ENCODE data around the gene MIR17HG. TPM values are rescaled to one million over a fixed set of nuclear protein-coding genes. Genes with fewer than 3 reads are reported as not detected.
"Not testable (repeated sequence)": the region's sequence is repeated elsewhere in the genome, so short reads cannot be mapped to it uniquely, and the experiment has no call there.

MIR17HG gene
- 1 to 10 TPM; 3.9 to 7.0 (median 6.1) TPM for polyA plus RNA-seq (ENCODE audit: insufficient read depth in 1 of 5, insufficient read length in 5 of 5, low replicate concordance in 1 of 5)
- long read RNA-seq, donor 1 = 0 reads
- long read RNA-seq, donor 2 = 0 reads
- long read RNA-seq, donor 3 = 0 reads
- long read RNA-seq, donor 4 = 0 reads
- long read RNA-seq, donor 5 = 0 reads
- long read RNA-seq, donor 6 = 0 reads
- long read RNA-seq, donor 7 = 0 reads
- long read RNA-seq, donor 8 = 0 reads

DNA sequence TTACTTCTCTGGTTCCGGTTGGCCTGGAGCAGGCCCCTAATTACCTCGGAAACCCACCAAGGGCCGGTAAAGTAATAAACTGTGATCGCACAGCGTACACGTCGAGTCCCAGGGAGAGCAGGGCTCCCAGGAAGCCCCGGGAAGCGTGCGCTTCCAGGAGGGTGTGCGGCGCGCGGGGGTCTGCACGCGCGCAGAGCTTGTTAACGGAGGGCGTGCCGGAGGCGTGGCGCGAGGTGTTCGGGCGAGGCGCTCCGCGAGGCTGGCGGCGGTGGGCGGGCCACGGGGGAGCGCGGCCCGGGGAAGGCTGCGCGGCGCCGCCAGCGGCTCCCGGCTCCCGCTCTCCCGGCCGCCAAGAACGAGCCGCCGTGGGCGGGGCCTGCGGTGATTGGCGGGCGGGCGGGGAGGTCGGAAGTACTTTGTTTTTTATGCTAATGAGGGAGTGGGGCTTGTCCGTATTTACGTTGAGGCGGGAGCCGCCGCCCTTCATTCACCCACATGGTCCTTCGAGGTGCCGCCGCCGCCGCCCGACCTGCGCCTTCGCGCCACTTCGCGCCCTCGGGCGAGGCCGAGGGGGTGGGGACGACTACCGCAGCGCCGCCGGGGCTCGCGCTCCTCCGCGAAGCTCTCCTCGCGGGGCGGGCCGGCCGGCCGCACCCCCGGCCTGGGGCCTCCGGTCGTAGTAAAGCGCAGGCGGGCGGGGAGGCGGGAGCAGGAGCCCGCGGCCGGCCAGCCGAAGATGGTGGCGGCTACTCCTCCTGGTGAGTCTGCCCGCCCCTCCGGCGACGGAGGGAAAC, at the start of gene MIR17HG:
TSS of gene MIR17HG (plus strand) at position 486 of the 794 bp plus-strand sequence.
- peak; percentile 87 to 89 for DNase-seq

DNA sequence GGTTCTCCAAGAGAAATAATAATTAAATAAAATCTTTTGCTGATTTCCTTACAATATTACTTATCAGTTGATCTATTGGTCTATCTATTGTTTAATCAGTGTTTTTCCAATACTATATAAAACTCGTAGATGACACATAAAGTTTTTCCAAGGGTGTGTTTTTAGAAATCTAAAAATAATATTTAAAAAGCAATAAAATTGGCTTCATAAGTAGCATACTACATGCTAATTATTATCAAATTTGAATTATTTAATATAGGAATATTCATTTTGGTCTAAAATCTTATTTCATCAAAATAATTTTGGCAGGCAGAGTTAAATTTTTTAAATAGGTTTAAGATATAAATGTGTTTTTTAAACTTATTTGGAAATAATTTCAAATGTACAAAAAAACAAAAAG, 49.4 kb upstream of the MIR17HG start:
- DNase-seq = no peak

DNA sequence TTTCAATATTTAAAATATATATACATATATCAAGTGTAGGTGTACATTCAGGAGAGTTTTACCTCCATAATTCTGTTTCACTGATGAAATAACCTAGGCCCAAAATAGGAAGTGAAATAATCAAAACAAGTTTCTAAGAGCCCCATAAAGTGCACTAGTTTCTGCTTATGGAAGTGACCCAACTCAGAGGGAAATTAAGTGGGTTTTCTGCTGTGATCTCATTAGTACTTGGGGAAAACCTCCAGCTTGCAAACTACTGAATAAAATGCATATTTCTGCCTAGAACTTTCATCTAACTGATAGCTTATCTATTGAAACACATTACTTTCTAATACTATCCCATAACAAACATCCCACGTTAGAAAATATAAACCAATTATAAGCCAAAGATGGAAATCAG, 45.4 kb upstream of the MIR17HG start:
- DNase-seq = no peak

DNA sequence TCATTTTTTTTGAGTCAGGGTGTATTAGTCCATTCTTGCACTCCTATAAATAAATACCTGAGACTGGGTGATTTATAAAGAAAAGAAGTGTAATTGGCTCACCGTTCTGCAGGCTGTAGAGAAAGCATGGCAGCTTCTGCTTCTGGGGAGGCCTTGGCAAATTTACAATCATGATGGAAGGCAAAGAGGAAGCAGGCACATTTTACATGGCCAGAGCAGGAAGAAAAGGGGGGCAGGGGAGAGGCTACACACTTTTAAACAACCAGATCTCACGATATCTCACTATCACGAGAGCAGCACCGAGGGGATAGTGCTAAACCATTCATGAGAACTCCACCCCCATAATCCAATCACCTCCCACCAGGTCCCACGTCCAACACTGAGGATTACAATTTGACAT, 44.5 kb upstream of the MIR17HG start:
- DNase-seq = no peak

DNA sequence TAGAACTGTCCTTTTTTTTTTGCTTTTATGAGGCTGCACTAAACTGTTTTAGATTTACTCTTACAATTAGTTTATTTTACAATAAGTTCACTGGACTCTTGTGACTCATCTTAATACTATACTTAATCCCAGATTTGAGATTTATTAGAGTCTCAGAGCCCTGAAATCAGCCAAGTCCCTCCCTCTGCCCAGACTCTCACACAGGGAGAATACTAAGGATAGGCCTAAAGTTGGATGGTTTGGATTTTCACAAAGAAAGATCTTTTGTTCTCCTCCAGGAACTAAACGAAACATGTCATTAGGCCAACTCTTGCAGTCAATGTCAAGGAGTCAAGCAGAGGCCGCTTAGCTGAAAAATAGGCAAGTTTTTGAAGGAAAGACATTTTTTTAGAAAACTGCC, 42.7 kb upstream of the MIR17HG start:
- no peak for DNase-seq

DNA sequence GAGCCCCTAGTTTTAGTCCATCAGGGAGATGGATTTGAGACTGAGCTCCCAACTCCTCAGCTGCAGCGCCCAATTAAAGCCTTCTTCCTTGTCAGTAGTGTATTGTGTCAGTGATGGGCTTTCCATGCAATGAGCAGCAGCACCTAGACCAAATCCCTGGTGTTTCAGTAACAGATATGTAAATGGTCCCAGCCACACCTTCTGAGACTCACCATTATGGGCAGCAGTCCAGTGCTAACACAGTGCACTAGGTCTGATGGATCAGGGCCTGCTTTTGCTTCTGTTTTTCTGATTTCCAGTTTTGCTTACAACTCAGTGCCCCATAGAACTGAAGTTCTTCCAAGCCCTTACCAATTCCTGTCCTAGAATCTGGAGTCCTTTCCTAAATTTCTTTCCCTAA, 41.8 kb upstream of the MIR17HG start:
- DNase-seq = no peak

DNA sequence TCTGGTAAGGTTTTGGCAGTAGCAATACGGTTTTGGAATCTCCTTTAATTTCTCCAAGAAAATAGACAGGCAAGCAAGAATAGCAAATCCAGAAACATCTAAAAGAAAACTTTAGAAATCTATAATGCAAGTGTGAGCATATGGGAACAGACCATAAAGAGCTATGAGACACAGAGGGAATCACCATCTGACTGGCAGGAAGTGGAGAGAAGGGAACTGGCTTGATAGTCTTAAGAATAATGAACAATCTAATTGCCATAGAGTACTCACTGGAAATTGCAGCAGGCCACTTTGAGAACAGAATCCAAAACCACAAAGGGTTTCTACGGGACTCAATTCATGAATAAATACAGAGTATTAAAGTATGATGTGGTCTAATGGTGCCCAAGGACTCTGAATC, 39.6 kb upstream of the MIR17HG start:
- no peak for DNase-seq

DNA sequence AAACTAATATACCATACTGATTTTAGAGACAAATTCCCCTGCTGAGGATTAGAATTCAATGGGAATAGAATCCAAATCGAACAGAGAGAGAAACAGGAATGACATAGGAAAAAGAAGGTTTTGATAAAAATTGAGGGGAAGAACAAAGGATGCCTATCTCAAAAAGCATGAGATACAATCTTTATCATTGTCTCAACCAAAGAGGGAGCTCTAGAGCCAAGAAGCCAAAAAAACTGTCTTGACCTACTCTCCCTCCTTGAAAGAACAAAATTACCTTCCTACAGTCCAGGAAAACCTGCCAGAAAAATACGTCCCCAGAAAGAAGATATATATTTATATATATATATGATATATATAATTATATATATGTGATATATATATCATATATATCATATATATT, 39.2 kb upstream of the MIR17HG start:
- DNase-seq = no peak

DNA sequence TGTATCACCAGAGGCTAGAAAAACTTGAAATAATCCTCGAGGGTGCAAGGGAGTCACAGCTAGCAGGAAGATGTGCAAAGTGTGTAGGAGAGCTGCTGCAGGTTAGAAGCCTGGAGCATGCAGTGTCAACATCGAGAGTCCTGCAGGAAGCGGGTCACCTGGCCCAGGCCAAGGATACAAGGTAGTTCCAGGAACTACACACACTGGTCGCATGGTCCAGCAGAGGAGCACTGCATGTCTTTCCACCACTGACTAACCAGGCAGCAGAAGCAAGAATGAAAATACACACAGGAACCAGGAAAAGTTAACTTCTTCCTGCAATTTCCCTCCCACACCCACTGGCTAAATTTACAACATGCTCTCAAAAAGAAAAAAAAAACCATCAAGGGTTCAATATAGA, 36.0 kb upstream of the MIR17HG start:
- no peak for DNase-seq

DNA sequence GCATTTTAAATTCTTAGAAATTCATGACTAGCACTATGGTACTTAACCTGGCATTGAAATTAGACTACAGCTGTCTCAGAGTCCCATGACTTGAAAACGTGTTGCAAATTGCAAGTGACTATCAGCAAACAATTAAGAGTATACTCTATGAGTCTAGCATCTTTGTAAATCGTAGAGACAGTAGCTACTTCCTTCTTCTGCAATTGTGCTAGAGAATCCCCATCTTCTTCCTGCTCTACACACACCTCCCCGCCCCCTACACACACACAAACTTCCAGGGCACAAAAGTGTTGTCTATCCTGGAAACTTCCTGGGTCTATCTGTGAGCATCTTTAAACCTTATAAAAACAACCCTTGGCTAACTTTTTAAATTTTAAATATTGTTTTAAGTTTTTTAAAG, 35.2 kb upstream of the MIR17HG start:
- no peak for DNase-seq

DNA sequence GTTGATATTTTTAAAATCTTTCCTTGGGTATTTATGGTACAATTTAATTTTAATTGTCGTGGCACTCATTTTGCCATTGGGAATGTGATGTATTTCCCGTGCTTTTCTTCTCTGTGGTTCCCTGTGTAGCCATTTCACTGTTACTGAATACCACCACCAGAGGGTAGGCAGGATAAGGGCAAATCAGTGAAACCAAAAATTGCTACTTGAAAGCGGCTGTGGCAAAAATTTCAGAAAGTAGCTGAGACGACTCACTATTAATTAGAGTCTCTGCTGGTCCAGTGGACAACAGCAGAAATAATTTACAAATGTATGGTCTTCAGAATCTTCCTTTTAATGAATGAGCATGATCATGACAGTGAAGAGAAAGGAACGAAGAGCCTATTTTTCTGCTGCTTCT, 34.4 kb upstream of the MIR17HG start:
- peak; percentile 6 to 11 for DNase-seq

DNA sequence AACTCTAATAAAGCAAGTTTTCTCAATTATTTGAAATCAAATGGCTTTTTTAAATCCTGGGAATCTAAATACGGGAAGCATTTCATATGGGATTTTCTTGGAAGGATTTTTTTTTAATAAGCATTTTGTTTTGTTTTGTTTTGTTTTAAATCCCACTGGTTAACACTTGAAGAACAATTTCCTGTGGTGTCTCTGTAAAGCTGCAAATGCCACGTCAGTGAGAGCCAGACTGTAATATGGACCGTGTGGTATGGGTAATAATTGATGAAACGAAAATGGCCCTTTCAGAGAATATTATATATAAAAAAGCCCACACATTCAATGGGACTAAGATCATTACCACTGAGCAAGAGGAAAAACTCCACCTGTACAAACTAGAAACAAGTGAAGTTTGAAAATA, 33.9 kb upstream of the MIR17HG start:
- no peak for DNase-seq

DNA sequence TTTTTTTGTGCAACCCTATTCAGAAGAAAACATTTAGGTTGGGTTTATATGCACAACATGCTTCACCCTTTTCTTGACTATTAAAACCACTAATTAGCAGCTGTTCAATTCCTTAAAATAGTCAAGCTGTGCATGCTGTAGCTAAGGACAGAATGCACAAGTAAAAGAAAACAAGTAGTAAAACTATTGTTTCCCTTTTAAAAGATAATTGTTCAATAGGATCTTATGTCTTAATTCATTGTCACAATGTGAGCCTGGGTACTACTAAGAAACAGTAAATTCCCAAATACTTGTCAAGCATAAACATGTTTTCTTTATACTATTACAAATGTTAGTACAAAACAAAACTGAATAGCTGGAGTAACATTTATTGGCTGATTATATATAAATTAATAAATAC, 32.6 kb upstream of the MIR17HG start:
- no peak for DNase-seq

DNA sequence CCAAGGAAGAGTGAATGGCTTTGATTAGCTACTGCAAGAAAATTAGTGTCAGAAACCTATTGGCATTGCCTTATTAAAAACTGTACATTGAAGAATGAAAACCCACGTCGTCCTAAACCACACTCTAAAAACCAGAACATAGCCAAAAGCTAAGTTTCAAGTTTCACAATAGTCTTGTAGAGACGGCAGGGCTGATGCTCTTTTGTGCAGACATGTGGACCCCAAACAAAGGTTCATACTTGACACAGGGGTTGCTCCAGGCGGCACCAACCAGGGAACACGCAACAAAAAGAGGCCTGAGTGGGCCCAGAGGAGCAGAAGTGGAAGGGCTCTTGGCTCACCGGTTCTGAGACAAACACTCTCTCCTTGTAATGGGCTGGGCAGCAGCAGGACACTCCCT, 28.6 kb upstream of the MIR17HG start:
- DNase-seq = no peak

DNA sequence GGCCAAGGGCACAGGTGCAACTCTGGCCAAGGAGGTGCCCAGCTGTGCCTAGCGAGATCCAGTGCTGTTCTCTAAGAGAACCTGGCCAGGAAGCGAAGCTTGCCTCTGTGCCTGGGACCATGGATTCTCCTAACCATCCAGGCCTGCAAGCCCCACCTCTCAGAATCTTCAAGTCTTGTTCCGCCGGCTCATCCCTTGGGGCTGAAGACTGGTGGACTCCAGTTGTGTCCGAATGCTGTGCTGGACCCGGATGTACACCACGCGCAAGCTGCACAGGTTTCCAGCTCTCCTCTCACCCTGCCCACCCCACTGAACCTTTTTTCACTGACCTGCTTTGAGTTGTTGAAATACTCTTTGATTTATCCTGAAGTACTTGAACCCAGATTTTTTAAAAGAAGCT, 27.5 kb upstream of the MIR17HG start:
- no peak for DNase-seq

DNA sequence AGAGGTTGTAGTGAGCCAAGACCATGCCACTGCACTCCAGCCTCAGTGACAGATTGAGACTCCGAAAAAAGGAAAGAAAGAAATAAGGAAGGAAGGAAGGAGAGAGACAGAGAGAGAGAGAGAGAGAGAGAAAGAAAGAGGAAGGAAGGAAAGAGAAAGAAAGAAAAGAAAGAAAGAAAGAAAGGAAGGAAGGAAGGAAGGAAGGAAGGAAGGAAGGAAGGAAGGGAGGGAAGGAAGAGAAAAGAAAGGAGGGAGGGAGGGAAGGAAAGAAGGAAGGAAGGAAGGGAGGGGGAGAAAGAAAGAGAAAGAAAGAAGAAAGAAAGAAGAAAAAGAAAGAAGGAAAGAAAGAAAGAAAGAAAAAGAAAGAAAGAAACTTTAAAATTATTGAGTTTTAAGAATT, 26.5 kb upstream of the MIR17HG start:
- DNase-seq = not testable (repeated sequence)

DNA sequence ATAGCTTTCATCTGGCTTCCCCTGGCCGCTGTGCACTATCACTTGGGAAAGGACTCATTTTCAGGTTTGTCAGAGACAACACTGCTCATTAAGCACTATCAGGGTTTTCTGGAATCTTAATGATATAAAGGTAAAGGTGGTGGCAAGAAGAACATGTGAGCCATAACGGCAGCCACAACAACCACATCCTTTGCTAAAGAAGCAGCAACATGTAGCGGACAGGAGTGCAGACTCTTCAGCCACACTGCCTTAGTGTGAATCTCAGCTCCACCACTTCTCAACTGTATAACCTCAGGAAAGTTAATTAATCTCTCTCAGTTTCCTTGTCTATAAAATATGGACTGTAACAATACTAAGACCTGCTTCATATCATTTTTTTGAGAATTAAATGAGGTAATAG, 24.1 kb upstream of the MIR17HG start:
- no peak for DNase-seq

DNA sequence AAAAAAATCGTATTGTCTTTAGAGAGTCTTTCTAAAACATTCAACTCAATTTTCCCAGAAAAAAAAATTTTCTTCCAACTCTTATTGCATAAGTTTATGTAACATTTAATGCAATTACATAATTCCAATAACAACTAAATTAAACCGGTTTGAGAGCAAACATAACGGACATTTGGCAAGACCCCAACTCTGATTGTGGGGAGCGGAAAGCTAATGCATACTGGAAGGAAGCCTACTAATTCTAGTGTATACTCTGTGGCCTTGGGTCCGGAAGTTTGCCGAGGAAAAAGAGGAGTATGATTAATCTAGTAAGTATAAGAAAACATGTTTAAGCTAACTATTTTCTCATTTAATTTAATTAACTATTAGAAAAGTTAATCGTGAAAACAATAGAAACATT, 21.3 kb upstream of the MIR17HG start:
- DNase-seq = no peak

DNA sequence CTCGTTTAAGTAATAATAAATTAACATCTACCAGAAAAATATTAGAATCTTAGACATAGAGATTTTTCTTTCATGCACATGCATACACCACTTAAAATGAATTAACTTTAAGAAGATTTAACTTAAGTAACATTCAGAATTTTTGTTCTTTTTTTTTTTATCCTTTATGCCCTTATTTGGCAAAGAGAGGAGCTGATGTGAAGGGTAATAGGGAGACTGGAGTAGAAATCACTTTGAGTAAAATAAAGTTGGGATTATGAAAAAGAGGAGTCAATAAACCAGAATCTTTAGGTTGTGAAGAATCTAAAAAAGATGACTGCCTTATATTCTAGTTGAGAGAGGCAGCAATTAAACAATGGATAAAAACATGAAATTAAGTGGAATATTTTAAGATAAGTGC, 18.8 kb upstream of the MIR17HG start:
- DNase-seq = no peak

DNA sequence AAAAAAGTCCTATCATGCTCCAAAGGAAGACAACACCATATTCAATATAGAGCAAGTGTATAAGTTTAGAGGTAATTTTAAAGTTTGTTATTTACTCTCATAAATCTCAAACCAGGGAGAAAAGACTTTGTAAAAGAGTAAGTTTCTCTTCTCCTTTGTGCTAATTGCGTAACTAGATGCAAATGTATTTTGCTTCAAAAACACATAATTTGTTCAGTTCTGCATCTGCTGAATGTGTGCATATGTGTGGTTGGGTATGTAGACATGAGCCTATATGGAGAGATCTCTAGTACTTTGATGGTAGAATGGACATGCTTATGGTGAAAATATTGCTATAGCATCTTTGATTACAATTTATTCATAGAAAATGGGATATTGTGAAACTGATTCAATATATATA, 17.8 kb upstream of the MIR17HG start:
- no peak for DNase-seq

DNA sequence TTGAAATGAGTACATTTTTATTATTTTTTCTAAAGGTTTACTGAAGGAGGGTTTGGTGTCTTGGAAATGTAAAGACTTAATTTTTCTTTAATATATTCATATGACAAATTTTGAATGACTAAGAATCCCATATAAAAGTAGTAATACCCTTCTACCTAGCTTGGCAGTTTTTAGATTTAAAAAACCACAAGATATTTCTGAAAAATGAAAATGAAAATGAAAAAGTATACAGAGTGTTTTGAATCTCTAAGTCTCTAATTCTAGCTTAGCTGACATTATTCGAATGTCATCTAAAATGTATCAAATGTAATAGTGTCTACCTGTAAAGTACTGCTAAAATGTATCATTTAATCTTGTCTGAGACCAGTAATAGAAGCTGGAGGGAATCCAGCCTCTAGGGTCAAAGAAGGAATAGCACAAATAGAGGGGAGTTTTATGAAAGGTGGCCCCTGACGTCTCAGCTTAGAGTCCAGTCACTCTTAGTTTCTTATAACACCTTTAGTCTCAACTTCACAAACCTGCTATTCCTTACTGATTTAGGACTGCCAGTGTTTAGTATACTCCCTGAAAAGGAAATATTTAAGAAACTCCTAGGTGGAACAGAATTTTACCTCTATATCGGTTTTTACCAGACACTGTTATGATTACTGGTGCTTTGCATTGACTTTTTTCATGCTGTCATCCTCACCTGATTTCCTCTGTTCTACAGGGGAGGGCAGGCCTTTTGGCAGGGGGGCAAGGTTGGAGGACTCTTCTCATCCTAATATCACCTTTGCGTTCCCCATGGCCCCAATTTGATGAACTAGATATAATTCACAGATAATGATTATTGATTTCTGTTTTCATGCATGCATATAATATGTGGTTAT, 16.2 kb upstream of the MIR17HG start:
- DNase-seq = no peak

DNA sequence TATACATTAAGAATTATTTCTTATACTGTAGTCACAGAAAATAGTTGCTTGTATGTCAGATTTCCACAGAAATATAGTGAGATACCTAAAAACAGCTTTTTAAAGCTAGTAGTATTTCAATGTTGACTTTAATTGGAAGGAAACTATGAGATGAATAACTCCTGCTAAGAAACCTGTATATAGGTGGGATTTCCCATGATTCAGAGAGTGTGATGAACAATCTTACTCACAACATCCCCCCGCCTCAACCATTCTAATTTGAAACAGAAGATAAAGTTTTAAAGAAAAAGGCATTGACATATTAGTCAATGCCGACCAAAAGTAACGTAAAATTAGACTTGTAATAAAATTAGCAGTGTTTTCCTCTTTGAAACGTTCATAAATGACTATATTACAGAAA, 1.4 kb upstream of the MIR17HG start:
- no peak for DNase-seq

DNA sequence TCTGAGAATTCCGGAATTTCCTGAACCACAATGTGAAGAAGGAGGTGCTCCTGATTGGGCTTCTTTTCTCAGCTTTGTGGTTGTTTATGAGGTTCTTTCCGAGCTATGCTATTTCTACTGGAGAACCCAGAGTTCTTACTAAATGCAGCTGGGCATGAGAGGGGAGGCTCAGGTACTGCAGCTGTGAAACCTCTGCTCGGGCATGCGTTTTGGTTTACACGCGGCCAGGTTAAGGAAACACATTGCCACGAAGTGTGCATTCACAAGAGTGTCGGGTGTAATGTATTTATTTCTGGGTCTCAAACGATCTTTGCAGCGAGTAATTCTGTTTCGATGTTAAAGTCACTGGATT, 661 bp upstream of the MIR17HG start:
- DNase-seq = no peak
